Measurements from ENCODE around the gene CREG2.

DNA sequence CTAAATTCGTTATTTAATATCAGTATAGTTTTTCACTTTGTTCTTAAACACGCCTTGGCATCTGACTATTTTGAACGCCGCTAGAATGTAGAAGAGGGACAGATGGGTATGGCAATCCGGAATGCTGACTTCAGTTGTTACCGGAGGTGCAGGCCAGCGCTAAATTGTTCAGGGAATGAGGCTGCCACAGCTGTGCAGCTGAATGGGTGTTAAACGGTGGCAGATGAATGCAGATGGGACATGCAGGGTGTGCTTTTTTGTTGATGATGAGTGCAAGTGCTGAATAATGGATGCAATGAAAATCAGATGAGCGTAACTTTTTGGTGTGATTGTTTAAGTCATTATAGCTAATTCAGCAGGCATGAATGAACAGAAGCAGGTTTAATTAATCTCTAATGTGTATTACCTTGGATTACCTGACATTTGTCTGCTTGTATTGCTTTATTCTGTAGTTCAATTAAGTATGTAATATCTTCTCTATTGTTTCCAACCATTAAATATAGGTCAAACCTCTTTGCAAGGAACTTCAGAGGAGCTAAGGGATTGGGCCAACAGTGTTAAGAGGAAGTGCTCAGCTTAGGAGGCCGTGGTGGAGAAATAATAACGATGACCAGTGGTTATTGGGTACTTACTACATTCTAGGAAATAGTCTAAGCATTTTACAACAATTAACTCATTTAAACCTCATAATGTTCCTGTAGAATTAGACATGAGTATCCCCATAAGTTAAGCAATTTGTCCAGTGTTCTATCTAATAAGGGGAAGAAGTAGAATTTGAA is 11.9 kb upstream of the CREG2 start:
- TF ChIP-seq, protein P1, sequence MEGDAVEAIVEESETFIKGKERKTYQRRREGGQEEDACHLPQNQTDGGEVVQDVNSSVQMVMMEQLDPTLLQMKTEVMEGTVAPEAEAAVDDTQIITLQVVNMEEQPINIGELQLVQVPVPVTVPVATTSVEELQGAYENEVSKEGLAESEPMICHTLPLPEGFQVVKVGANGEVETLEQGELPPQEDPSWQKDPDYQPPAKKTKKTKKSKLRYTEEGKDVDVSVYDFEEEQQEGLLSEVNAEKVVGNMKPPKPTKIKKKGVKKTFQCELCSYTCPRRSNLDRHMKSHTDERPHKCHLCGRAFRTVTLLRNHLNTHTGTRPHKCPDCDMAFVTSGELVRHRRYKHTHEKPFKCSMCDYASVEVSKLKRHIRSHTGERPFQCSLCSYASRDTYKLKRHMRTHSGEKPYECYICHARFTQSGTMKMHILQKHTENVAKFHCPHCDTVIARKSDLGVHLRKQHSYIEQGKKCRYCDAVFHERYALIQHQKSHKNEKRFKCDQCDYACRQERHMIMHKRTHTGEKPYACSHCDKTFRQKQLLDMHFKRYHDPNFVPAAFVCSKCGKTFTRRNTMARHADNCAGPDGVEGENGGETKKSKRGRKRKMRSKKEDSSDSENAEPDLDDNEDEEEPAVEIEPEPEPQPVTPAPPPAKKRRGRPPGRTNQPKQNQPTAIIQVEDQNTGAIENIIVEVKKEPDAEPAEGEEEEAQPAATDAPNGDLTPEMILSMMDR (IDR thresholded peaks at IDR 0.05; ENCODE audit: insufficient read depth, low read length): no peak
- TF ChIP-seq POLR2AphosphoS5 (IDR thresholded peaks at IDR 0.05; ENCODE audit: low read depth) (no peak), GABPA (IDR thresholded peaks at IDR 0.05; ENCODE audit: low read depth) (no peak), SPI1 (IDR thresholded peaks at IDR 0.05; ENCODE audit: borderline replicate concordance, low read depth) (peak; percentile 59; the same call in 1 of the 2 replicates)
- TF ChIP-seq, protein P2, sequence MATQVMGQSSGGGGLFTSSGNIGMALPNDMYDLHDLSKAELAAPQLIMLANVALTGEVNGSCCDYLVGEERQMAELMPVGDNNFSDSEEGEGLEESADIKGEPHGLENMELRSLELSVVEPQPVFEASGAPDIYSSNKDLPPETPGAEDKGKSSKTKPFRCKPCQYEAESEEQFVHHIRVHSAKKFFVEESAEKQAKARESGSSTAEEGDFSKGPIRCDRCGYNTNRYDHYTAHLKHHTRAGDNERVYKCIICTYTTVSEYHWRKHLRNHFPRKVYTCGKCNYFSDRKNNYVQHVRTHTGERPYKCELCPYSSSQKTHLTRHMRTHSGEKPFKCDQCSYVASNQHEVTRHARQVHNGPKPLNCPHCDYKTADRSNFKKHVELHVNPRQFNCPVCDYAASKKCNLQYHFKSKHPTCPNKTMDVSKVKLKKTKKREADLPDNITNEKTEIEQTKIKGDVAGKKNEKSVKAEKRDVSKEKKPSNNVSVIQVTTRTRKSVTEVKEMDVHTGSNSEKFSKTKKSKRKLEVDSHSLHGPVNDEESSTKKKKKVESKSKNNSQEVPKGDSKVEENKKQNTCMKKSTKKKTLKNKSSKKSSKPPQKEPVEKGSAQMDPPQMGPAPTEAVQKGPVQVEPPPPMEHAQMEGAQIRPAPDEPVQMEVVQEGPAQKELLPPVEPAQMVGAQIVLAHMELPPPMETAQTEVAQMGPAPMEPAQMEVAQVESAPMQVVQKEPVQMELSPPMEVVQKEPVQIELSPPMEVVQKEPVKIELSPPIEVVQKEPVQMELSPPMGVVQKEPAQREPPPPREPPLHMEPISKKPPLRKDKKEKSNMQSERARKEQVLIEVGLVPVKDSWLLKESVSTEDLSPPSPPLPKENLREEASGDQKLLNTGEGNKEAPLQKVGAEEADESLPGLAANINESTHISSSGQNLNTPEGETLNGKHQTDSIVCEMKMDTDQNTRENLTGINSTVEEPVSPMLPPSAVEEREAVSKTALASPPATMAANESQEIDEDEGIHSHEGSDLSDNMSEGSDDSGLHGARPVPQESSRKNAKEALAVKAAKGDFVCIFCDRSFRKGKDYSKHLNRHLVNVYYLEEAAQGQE (IDR thresholded peaks at IDR 0.05; ENCODE audit: insufficient replicate concordance, low read depth): no peak

Measured in HL-60 (cell line).